NCI-H1694 (cell line): ENCODE results near the gene NMU.
"Not testable (repeated sequence)": the region's sequence is repeated elsewhere in the genome, so short reads cannot be mapped to it uniquely, and the experiment has no call there.

Experiments used
- DNase-seq: peaks from one replicate; lab custom pipeline; 2025; lab: John Stamatoyannopoulos, UW

NMU gene

DNA sequence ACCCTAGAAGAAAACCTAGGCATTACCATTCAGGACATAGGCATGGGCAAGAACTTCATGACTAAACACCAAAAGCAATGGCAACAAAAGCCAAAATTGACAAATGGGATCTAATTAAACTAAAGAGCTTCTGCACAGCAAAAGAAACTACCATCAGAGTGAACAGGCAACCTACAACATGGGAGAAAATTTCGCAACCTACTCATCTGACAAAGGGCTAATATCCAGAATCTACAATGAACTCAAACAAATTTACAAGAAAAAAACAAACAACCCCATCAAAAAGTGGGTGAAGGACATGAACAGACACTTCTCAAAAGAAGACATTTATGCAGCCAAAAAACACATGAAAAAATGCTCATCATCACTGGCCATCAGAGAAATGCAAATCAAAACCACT, 12.0 kb downstream of the NMU start:
- DNase-seq, result not testable (repeated sequence)

DNA sequence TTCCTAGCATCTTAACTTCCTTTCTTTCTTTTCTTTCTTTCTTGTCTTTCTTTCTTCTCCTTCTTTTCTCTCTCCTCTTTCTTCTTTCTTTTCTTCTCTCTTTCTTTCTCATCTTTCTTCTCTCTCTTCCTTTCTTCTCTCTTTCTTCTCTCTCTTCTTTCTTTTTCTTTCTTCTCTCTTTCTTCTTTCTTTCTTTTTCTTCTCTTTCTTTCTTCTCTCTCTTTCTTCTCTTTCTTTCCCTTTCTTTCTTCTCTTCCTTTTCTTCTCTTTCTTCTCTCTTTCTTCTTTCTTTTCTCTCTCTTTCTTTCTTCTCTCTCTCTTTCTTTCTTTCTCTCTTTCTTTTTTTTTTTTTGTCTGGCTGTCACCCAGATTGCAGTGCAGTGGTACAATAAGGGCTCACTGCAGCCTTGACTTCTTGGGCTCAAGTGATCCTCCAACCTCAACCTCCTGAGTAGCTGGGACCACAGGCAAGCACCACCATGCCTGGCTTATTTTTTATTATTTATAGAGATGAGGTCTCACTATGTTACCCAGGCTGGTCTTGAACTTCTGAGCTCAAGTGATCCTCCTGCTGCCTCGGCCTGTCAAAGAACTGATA, 17.5 kb downstream of the NMU start:
- no peak for DNase-seq

DNA sequence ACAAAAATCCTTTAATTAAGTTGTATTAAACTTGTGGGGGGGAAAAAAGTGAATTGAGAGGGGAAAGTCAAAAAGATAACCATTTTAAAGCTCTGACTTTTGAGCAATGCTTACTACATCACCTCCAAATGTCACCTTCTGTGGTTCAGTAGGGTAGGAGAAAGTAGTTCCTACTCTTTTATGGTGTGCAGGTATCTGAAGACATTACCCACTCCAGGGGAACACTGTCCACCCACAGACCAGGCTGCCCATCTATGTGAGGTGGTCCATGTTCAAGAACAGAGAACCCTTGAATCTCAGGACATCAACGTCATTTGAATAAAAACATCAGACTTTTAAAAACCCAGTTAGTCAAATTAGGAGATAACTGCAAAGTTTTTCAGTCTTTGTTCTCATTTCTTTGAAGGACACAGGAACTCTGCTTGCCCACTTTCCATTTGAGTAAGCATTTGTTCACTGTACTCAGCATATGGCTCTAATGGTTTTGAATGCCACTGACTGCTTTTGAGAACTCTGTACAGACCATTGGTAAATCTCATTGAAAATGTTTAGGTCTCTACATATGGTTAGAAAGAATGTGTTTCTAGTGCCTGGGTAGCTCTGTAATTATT, 18.4 kb downstream of the NMU start:
- no peak for DNase-seq

DNA sequence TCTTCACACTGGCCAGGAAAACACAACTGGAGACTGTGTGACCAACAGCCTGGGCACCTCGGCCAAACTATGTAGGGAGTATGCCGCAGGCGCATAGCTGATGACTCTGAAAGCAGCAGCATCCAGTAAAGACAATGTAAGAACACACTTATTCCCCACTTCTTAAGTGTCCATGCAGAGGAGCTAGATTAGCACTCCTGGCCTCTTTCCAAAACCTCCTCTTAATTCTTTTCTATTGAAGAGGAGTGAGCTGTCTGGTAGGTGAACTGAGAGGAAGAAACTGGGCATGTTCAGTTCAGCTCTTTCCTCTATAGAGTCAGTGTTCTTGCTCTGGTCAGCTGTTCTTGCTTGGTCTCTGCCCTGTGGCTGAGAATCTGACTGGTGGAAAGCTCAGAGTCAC, 21.1 kb downstream of the NMU start:
- DNase-seq, result no peak

DNA sequence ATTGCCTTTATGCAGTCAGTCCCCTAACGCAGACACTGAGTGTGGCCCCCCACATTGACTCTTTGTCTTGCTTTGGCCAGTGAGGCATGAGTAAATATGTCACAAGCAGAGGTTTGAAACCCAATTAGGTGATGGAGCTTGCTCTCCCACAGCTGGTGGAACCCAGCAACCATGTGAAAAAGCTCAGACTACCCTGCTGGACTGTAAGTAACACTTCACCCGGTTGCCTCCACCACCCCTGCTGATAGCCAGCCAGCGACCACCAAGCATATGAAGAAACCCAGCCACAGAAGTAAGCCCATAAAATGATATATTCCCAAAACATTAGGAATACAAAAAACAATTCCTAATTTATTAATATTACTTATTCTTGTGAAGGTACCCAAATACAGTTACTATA, 22.5 kb downstream of the NMU start:
- DNase-seq, result no peak

DNA sequence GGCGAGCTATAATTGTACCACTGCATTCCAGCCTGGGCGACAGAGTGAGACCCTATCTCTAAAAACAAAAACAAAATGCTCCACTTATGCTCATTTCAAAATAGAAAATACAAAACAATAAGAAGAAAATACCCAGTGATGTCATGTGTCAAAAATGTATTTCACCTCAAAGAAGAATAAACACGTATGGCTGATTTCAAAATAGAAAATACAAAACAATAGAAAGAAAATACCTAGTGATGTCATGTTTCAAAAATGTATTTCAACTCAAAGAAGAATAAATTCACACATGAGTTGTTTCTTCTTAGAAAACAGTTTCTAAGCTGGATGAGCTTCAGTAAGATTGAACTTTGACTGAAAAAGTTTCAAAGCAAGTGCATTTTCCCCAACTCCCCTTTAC, 23.8 kb downstream of the NMU start:
- DNase-seq, result no peak

DNA sequence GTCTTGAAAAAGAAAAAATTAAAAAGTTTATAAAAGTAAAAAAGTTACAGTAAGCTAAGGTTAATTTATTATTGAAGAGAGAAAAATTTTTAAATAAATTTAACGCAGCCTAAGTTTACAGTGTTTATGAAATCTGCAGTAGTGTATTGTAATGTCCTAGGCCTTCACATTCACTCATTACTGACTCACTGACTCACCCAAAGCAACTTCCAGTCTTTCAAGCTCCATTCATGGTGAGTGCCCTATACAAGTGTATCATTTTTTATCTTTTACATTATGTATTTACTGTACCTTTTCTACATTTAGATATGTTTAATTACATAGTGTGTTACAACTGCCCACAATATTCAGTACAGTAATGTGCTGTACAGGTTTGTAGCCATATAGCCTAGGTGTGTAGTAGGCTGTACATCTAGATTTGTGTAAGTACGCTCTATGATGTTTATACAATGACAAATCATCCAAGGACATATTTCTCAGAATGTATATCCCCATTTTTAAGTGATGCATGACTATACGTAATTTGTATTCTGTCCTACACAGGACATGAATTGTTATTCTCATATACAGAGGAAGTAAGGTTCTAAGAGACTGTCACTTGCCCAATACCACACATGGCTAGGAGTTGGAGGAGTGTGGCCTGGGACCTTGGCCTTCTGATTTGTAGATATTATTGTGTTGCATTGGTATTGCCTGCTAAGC, 24.6 kb downstream of the NMU start:
- DNase-seq, result no peak

DNA sequence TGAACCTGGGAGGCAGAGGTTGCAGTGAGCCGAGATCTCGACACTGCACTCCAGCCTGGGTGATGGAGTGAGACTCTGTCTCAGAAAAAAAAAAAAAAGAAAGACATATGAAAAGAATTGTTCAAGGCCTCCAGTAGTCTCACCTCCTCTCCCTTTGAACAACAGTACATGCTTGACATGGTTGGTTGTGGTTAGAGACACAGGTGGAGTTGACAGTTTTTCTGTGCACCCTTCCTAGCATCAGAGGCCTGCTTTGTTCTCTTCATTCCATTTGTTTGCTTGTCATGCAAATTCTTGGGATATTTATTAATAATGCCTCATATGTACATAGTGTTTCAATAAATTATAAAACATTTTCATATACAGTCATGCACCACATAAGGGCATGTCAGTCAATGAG, 25.7 kb downstream of the NMU start:
- no peak for DNase-seq

DNA sequence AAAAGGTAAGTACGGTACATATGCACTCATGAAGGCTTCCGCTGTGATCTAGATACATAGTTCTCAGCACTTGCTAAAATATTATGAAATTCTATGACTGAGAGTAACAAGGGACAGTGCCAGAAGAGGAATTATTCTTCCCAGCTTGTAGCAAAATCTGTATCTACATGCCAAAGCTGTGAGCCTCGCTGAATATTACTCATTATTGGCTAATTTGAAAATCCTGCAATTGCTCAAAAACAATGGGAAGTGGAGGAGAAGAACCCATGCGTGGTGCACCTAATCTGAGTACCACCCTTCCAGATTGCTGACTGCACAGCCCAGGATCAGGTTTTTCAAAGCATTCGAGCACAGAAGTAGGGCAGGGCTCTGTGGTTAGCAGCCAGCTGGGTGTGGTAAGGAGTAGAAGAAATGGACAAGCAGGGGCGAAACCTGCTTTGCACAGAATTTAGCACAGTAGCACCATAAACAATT, 26.7 kb downstream of the NMU start:
- no peak for DNase-seq

DNA sequence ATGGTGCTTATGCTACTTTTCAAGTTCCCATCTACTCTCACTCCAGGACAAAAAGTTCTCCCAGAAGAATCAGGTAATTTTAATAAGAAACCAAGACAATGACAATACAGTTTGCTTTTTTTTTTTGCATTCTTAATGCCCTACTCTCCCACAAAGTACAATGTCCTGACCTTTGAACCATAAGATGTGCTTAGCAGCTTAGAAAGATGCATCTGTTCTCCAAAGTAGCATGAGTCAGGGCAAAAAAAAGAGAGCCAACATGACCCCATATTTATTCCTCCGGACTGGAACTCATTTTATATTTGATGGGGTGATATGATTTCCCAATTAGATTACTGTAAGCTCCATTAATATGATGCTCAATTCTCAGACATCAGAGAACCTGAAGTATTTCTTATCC, 27.5 kb downstream of the NMU start:
- DNase-seq, result no peak

DNA sequence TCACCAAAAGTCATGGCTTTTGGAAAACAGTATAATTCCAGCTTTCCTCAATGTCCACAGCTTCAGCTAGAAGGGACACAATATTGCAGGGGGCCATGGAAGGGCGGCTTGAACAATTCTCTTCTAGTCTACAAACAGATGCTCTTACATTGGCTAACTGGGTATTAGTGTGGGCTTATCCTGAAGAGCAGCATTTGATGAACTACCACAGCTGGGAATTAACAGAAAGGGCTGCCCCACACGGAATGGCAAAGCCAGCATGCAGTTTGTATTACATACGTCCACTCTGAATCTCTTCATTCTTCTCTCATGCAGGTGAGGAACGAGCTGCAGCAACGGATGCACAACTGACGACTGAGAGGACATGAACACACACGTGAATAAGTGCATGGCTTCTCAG, 31.1 kb downstream of the NMU start:
- DNase-seq, result no peak

DNA sequence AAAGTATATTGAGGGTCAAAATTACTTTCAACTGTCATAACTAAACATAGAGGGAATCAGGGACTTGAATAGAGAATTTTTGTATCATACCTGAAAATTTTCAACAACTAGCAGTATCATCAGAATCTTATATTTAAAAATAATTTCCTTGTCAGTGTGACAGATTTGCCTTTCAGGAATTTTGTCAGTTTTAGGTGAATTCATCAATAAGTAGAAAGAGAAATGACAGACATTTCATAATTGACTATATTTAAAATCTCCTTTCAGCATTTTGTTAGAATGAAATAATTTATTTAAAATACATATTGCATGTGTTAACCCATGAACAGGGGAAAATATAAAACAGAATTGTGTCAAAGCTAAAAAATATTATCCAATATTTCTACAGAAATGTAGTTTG, 35.5 kb downstream of the NMU start:
- no peak for DNase-seq

DNA sequence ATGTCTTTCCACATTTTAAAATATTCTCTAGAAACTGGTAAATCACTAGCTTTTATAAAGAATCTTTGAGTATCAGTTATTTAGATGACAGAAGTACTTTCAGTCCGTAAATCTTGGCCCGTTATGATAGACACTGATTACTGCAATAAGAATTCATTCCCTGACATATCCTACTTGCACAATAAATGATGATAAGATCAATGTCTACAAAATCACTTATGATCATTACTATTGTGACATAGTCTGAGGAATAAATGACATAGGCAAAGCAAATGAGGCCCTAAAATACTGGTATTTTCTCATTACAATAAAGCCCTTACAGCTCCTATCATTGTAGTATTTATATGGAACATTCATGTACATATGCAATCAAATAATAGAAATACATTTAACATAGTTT, 37.5 kb downstream of the NMU start:
- no peak for DNase-seq

DNA sequence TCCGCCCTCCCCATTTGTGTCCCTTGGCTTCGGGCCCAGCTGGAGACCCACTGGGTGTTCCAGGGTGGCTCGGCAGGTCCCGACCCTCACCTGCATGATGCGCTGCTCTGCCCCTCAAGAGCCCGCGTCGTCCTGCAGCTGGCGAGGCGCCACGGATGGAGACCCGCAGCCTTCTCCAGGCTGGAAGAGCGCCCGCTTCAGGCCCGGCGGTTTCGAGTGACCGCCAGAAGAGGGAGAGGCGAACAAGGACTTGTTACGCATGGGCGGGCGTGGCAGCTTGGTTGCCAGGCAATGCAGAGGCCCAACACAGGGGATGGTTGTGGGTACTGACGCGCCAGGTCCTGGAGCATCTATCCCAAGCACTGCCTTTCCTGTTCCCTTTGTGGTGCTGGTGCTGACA, 44.1 kb downstream of the NMU start, which contains the start of gene PDCL2:
Gene PDCL2 (minus strand): TSS at position 232 of the 400 bp plus-strand sequence. CDS start 136 bp downstream, at position 96.
- no peak for DNase-seq

DNA sequence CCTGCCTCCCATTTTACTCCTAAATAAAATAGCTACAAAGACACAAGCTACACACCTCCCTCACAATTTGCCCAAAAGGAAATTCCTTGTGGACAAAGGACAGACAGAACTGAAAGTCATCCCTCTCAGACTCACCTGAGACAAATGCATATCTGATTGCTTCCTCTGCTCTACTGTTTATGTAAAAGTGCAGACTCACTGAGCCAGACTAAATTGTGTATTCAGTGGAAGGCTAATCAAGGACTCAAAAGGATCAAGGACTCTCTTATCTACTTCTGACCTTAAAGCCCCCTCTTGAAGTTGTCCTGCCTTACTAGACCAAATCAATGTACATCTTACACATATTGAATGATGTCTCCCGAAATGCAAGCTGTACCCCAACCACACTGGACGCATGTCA, 47.9 kb downstream of the NMU start:
- no peak for DNase-seq

DNA sequence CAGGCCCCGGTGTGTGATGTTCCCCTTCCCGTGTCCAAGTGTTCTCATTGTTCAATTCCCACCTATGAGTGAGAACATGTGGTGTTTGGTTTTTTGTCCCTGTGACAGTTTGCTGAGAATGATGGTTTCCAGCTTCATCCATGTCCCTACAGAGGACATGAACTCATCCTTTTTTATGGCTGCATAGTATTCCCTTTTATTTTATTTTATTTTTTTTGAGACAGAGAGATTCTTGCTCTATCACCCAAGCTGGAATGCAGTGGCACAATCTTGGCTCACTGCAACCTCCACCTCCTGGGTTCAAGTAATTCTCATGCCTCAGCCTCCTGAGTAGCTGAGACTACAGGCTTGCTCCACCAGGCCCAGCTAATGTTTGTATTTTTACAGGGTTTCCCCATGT, 53.3 kb downstream of the NMU start:
- DNase-seq, result not testable (repeated sequence)

DNA sequence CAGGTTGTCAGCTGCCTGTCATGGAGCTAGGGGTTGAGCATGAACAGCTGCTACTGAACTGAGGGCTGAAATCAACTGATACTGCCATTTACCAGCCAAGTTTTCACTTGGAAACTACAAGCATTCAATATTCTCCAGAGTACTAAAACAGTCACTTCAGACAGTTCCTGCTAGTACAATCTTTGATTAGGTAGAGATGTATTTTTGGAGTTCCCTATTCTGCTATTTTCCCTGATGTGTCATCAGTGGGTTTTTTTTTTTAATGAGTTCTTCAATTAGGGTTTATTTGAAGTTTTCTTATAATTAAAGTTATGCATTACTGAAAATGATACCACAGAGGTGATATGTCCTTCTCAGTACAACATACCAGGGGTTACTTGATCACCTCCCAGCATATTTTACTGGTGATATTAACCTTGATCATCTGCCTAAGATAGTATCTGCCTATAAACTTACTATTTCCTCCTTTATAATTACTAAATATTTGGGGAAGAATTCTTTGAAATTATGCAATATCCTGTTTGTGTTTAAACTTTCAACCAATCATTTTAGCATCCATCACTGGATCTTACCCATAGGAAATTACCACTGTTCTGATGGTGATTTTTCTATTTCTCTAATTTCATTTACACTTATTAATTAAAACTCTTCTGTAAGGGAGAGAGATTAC, 57.6 kb downstream of the NMU start:
- DNase-seq, result no peak

DNA sequence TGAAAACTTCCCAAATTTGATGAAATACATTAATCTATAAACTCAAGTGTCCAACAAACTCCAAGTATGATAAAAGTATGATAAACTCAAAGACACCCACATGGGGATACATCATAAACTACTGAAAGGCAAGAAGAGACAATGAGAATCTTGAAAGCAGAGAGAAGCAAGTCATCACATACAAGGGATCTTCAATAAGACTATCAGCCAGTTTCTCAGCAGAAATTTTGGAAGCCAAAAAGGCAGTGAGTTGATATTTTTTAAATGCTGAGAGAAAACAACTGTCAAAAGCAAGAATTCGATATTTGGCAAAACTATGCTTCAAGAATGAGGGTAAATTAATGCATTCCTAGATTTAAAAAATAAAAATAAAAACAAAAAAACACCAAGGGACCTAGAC, 60.6 kb downstream of the NMU start:
- no peak for DNase-seq

DNA sequence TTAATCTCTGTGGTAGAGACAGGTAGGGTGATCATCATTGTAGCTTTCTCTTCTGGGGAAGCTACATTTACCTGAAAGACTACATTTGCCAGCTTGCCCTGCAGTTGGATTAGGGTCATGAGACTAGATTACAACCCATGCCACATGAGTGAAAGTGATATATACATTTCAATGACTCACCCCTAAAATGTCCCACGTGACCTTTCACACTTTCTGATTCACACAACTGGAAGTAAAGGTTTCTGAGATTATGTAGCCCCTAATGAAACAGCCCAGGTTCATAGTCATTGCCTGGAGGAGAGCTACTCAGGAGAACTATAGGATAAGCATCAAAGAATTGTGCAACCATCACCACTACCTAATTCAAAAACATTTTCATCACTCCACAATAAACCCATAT, 61.8 kb downstream of the NMU start:
- DNase-seq, result no peak

DNA sequence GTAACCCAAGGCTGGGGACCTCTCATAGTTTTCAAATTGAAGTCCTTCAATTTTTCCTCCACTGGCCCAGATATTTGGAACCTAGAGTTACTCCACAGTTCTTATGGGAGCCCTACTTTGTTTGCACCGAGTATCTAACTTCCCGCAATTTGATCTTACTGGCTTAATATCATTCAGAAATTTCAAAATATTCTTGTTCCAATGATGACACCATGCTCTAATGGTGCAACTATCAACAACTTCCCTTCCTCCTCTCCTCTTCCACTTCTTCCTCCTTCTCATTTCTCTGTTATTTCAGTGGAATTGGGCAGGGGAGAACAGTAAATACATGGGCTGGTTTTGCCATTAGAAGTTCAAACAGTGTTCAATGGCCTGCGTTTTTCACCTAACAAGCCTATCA, 64.3 kb downstream of the NMU start:
- no peak for DNase-seq

DNA sequence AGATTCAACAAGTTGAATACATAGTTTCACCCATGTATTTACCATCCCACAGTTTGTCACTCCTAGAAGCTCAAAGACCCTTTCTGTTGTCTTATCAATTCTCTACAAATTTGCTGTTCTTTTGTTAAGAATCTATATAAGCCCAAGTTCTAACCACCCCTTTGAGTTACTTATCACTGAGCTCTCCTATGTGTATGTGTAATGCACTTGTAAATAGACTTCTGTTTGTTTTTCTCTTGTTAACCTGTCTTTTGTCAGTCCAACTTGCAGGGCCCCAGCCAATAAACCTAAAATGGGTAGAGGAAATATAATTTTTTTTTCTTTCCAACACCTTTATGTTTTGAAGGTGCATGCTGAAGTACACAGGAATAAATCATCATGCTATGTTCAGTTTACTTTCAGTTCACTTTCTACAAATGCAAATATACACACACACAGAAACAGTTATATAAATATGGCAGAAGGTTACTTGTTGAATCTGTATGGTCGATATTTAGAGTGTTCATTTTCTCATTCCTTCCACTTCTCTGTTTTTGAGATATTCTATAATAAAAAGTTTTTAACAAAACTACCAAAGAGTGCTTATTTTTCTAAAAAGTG, 67.1 kb downstream of the NMU start:
- no peak for DNase-seq

DNA sequence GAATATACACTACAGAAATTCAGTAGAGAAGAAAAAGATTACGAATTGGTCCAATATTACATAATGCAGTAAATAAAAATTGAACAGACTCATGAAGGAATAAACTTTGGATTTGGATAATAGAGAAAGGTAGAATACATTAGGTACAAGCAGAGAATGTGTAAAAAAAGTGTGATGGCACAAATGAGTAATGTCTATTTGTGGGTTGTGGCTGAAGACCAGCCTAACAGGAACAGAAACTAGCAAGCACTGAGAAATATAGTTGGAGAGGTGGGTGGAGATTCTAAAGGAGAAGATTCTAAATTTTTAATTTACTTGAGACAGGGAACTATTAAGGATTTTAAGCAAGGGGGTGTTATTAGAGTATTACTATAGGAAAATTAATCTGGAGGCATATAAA, 74.2 kb downstream of the NMU start:
- no peak for DNase-seq

DNA sequence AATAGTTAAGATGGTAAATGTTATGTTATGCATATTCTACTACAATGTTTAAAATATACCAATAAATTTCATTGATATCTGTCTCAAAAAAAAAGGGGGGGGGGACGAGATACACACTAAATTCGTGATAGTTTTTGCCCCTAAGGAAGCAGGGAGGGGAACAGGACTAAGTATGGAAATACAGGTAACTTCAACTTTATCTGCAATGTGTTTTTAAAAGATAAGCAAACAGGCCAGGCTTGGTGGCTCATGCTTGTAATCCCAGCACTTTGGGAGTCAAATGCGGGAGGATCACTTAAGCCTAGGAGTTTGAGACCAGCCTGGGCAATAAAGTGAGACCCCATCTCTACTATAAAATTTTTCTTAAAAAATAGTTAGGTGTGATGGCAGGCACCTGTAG, 76.0 kb downstream of the NMU start:
- no peak for DNase-seq
